HG03139 (cell line): ENCODE results near the gene C1QC.
"Not testable (repeated sequence)": the region's sequence is repeated elsewhere in the genome, so short reads cannot be mapped to it uniquely, and the experiment has no call there.

Experiments
- ATAC-seq: cut with Tn5 transposase; IDR thresholded peaks from one replicate; pipeline ENCODE4 v1.9.1; 2021; ENCODE audit not compliant: unreplicated experiment

C1QC gene

GRCh38 chr1:22646384-22646783, 3.0 kb downstream of the C1QC start:
- ATAC-seq: no peak

GRCh38 chr1:22650089-22650693, 6.8 kb downstream of the C1QC start:
- ATAC-seq: no peak

- no peak for ATAC-seq
These were observed 8.8 kb downstream of the C1QC start for GRCh38 chr1:22651941-22652856.

DNA sequence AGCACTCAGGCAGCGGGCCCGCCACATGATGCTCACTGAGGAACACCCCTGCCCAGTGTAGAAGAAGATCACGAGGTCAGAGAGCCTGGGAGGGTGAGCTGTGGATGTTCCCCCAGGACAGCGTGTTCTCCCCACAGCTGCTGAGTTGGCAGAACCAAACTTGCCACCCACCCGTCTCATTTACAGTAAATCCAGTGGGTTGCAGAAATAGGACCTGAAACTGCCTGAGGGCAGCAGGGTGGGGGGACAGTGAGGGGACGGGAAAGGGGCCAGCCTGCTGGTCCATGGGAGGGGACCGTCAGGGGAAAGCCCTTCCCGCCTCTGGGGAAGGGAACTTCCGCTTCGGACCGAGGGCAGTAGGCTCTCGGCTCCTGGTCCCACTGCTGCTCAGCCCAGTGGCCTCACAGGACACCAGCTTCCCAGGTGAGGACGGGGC, 9.5 kb downstream of the C1QC start, which contains the start of gene C1QB:
Gene C1QB (plus strand): TSS at position 356 of the 436 bp plus-strand sequence. CDS start 6,227 bp downstream, outside the sequence.
- no peak for ATAC-seq

GRCh38 chr1:22654692-22655091, 11.3 kb downstream of the C1QC start:
- no peak for ATAC-seq

GRCh38 chr1:22658385-22659163, 15.1 kb downstream of the C1QC start:
- no peak for ATAC-seq

DNA sequence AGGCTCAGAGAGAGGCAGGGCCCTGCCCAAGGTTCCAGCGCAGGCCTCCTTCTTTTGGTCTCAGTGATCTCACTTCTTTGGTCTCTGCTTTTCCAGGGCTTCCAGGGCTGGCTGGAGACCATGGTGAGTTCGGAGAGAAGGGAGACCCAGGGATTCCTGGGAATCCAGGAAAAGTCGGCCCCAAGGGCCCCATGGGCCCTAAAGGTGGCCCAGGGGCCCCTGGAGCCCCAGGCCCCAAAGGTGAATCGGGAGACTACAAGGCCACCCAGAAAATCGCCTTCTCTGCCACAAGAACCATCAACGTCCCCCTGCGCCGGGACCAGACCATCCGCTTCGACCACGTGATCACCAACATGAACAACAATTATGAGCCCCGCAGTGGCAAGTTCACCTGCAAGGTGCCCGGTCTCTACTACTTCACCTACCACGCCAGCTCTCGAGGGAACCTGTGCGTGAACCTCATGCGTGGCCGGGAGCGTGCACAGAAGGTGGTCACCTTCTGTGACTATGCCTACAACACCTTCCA, 17.3 kb downstream of the C1QC start:
- ATAC-seq: no peak

DNA sequence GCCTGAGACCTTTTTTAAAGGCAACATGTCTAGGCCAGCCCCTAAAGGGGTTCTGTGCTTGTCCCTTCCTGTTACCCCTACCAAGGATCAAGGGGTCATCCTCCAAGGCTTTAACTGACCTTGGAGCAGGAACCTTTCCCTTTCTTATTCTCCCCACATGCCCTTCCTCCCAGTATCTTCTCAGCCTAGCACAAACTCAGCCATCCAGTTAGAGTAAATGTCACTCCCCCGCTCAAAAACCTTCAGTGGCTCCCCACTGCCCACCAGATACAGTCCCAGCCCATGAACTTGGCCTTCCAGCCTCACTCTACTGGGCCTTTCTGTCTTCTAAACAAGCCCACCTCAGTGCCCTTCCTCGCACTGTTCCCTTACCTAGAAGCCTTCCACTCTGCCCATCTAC, 18.4 kb downstream of the C1QC start:
- no peak for ATAC-seq

- ATAC-seq: no peak
These were observed 18.9 kb downstream of the C1QC start for GRCh38 chr1:22662318-22662717.

- no peak for ATAC-seq
These were observed 19.6 kb downstream of the C1QC start for GRCh38 chr1:22662986-22663408.

- no peak for ATAC-seq
These were observed 22.3 kb downstream of the C1QC start for GRCh38 chr1:22665752-22666151.

DNA sequence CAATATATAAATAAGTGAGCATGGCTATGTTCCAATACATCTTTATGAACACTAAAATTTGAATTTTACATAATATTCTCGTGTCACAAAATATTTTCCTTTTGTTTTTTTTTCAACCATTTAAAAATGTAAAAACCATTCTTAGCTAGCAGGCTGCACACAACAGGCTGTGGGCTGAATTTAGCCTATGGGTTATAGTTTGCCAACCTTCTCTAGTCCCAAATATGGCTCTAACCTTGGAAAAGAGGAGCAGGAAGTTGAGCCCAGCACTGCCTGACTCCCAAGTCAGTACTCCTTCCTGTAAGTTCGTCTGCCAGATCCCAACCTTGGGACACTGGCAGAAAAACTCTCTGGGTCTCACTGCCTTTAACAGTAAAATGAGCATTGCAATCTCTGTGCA, 23.0 kb downstream of the C1QC start:
- no peak for ATAC-seq

GRCh38 chr1:22668840-22669239, 25.4 kb downstream of the C1QC start:
- ATAC-seq: not testable (repeated sequence)

GRCh38 chr1:22670352-22670975, 27.0 kb downstream of the C1QC start:
- no peak for ATAC-seq

DNA sequence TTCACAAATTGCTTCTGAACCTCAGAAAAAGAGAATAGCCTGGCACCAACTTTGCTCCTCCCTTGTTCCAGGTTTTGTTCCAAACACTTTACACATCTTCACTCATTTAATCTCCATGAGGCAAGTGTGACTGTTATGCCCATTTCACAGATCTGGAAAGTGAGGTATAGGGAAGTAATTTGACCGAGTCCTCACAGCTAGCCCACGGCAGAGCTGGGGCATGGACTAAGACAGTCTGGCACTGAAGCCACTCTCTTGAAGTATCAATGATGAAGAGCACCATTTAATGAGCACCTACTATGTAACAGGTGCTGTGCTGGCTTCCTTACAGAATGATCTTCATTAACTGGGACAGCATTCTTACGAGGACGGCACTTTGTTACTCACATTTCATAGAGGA, 28.6 kb downstream of the C1QC start:
- no peak for ATAC-seq

GRCh38 chr1:22673486-22674409, 30.3 kb downstream of the C1QC start:
- no peak for ATAC-seq

DNA sequence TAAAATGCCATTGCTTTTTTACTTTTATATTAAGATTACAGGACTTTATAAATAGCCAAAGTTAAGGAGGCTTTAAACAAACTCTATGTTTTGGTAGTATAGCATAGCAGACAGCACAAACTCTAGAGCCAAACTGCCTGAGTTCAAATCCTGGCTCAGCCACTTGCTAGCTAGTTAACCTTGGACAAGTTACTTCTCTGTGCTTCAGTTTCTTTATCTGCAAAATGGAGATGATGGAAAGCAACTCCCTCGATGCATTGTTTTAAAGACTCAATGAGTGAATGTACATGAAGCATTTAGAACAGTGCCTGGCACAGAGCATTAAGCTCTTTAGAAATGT, 30.9 kb downstream of the C1QC start:
- ATAC-seq: no peak

GRCh38 chr1:22676151-22676550, 32.7 kb downstream of the C1QC start:
- not testable (repeated sequence) for ATAC-seq

- ATAC-seq: no peak
These were observed 33.6 kb downstream of the C1QC start for GRCh38 chr1:22676916-22677583.
